SW 1271 (cell line): Measurements from ENCODE around the gene NFKBIE.

ENCODE experiments used
- DNase-seq, 2 experiments: peaks; one replicate each; lab custom pipeline; 2025; lab: John Stamatoyannopoulos, UW

Gene NFKBIE

DNA sequence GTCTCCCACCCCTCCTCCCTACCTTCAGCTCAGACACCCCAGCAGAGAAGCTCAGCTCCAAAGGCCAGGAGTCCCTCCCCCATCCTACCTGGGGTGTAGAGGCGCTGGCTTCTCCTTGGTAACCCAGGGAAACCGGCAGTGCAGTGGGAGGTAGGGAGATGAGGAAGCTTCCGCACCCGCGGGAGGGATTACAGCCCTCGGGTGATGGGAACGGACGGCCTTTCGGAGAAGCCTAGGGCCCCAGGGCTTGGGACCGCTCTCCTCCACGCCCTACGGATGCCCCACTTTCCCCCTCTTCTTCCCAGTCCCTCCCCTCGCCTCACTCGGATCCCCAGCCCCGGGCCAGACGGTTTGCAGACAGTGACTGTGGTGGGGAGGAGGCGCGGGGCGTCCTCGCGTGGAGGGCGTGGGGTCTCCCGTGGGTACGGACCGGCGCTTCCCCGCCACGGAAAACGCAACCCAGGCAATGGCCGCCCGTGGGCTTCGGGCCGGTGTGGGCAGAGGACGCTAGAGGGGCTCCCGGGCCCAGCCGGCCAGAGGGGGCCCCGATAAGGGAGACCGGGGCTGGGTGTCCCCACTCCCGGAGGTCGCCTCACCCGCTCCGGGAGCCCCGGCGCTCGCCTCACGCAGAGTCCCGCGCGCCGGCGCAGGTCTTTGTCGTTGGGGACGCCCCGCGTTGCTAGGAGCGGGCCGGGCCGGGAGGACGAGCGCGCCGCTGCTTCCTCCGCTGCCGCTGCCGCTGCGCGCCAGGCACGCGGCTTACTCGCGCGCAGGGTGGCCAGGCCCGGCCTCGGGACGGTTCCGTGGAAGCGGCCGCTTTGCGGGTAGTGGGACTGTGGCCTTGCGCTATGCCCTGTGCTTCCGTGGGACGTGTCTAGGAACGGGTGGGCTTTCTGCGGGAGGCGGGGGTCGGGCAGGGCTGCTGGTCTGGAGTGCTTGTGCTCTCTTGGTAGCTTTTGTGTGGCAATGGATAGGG, 32.0 kb upstream of the NFKBIE start:
- no peak for DNase-seq

DNA sequence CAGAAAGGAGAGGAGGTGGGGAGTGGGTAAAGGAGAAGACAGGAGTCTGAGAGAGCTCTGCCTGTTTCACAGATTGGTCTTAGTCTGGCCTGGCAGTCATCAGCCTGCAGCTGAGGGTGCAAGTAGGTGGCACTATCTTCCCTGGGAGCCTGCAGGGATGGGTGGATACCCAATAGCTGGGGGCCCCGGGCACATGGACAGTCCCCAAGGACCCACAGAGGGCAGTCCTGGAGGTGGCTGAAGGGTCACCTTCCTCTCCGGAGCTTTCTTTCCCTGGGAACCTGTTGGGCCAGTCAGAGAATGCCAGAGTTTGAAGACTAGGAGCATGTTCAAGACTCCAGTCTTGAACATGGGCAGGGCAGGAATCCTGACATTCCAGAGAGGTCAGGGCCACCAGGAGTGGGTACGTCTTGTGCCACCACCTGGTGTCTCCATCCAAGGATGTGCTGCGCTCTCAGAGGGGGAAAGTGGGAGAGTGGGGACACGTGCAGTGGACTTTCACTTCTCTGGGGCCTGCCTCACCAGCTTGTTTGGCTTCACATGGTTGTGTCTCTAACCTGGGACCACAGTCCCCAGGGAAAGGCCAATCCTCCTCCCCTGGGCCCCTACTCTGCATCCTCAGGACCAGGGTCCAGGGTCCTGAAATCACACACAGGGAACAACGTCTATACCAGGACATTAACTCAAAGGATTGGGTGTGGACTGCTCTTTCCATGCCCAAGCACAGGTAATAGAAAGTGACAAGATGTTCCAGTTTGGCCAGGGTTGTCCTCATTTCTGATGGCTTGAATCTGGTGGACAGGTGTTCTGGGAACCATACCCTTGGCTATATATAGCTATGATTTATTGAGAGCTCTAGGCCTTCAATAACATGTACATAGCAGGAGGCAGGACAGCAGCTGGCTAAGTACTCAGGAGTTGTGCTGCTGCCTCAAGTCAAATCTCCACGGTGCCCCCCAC, 29.8 kb upstream of the NFKBIE start:
- DNase-seq: no peak

DNA sequence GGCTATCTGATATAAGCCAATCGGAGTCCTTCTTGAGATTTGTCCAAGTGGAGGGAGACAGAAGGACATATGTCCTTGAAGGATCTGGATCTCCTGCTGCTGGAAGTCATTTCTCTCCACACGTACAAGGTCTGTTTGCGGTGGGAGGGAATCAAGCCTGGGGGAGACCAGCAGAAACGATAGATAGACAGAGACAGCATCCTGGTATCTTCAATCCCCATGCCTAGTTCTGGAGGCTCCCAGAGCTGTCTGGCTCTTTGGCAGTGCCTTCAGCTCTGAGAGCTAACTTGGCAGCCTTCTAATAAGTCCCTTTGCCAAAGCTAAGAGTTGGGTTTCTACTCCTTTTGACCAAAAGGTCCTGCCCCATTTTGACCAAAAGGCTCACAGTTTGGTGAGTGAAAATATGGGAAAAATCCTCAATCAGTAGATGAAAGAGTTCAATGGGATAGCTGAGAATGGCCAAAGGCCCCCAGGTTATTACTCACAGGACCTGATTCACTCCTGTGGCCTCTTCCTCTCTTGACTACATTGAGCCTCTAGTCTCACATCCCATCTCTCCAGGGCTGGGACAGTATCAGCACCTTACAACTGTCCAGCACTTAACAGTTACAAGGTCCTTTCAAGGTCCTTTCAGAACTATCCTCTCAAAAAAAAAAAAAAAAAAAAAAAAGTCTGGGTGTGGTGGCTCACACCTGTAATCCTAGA, 27.5 kb upstream of the NFKBIE start:
- DNase-seq: no peak

DNA sequence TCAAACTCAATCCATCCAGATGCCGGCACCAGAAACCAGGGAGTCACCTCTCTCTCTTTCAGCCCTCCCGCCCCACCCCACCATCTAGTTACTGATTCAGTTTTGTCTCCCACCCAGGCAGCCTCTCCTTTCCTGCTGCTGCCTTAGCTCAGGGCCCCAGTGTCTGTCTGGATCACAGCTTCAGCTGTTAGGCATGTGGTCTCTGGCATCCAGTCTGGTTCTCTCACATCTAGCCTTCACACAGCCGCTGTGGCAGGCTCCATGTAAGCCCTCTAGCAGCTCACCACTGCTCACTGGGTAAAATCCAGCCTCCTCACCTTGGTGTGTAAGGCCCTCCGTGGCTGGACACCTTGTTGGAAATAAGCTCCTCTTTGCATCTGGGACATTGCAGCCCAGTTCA, 26.5 kb upstream of the NFKBIE start:
- DNase-seq: no peak

DNA sequence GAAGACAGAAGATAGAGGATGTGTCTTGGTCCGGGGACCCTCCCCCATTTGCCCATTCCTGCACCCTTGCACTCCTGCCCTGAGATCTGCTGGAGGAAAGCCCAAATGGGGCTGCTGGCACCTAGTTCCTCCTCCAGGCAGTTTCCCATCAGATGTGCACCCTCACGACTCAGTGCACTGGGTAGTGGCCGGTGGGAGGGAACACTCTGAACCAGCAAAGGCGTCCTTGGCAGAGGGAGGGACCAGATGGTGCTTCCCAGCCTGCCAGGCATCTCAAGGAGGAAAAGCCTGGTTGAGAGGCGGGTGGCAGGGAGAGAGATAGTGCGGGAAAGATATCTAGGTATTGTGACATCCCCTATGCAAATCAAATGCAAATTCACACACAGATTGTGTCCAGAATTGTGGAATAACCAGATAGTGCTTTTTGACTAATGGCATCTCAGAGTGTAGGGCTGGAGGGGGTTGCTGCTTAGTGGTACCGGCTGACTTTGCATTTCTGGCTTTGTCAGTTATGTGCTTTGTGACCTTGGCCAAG, 24.4 kb upstream of the NFKBIE start:
- no peak for DNase-seq

DNA sequence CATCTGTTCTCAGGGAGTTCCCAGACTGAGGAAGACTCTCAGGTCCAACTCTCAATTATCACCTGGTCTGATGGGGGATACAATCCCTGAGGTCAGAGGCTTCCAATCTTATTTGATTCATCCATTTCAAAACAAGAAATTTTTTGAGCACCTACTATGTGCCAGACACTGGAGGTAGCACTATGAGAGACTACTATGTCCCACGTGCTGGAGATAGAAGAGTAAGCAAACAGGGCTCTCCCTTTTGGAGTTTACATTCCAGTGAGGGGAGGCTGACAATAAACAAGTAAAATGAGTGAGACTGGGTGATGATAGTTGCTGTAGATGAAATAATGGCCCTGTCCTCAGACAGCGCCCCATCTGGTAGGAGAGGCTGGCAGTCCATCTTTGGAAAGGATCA, 21.4 kb upstream of the NFKBIE start:
- no peak for DNase-seq

DNA sequence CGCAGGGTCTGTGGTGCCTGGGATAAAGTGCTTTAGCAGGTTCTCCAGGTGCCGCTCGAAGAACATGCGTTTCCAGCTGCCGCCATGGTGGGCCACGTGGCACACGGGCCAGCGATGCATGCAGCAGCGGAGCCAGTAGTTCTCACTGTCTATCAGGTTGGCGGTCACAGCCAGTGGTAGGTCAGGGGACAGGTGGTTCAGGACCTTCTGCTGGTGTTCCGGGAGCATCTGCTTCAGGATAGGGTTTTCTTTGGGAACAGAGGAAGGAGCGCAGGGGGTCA, 20.9 kb upstream of the NFKBIE start:
- no peak for DNase-seq

DNA sequence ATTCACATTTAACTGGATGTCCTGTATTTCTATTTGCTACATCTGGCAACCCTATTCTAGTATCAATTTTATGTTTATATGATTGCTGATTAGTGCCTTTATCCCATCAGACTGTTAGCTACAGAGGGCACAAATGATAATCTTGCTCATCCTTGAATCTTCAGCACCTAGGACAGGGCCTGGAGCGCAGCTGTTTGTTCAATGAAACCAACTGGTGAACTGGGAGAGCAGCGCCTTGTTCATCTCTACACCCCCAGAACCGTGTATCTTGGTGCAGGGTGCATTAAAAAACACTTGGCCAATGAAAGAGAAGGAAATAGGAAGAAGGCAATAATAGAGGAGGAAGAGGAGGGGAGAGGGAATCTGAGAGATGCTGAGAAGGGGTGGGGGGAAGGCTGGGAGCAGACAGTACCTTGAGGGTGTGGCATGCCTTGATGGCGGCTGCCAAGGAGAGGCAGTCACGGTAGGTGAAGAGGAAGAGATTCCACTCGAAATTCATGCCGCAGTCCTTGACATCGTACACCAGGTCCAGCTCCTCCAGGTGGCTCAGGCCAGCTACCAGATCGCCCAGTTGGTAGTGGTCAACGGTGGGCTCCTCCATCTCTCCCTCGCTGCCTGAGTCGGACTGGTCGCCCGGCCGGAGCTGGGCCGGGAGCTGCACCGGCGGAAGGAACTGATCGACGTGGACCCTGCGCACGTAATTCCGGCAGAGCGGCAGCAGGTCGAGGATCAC, 20.4 kb upstream of the NFKBIE start:
- no peak for DNase-seq

DNA sequence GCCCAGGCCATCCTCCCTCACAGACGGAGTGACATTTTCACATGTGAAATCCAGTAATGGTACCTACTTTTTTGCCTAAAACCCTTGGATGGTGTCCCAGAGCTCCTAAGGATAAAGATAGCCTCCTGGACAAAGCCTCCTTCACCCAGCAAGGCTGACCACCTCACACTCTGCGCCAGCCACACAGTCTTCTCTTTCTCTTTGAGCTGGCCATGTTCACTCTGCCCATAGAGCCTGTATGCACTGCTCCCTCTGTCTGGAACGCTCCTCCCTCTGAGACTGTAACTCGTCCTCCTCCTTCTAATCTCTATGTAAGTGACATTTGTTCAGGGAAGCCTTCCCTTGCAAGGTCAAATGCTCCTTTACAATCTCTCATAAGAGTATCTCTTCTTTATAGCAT, 19.5 kb upstream of the NFKBIE start:
- no peak for DNase-seq

DNA sequence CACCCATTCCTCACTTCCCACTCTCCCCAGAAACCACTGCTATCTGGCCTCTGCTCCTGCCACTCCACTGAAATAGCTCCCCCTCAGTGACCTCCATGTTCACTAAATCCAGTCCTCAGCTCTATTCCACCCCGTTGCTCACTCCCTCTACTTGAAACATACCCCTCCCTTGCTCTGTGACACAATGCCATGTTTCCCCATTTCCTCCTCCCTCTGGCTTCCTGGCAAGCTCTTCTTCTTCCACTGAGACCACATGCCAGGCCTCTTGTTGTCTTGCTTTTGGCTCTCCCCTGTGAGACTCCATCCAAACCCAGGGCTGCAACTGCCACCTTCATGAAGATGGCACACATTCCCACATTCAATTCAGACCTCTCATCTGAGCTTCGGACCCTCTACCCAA, 18.8 kb upstream of the NFKBIE start:
- no peak for DNase-seq

DNA sequence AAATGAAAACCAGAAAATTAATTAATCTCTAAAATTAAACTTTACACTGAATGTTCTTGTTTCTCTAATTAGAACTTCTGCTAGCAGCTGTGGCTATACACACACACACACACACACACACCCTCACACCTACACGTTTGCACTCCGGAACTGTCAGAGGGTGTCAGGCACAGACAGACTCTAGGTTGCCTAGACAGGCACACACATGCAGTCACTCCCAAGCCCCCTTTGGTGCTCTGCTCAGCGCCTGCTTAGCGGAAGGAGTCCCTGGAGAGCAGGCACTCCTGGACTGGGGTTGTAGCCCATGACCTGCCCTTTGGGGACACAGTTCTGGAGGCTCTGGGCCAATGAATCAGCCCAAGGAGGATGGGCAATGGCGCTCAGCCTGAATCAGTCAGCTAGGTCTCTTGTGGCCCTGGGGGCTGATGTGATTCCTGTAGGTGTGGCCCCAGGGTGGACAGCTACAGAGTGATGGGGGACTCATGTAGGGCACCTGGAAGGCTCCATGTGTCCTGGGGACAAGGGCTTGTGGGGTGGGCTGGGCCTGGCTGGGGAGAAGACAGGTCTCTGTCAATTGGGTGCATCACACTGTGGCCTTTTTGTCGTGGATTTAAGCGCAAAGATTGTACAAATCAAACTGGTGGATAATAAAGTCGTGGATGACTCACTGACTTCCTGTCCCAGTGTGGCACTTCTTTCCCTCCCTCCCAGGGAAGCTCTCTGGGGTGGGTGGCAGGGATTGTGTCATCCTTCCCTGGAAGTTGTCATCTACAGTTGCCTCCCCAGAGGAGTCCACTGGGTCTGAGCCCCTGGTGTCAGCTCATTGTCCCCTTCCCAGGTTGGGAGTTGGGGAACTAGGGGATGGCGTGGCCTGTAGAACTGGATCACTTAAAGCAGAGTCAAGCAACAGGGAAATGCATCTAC, 13.7 kb upstream of the NFKBIE start:
- DNase-seq: no peak

DNA sequence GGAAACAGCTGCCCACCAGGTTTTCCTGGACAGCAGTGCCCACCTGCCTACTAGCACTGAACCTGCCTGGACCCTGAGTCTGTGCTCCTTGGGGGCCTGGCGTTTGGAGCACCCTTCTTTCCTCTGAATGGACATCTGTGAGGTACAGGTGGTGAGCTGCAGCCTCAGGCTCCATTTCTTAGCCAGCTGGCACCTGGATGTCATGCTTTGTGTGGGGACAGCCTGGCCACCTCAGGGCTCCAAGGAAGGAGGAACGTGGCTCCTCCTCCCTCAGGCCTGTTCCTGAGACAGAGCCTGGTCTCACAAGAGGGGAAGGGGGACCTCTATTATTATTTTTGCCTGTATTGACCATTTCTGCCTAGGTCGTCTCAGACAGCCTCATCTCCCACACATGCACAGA, 13.0 kb upstream of the NFKBIE start:
- DNase-seq: no peak

DNA sequence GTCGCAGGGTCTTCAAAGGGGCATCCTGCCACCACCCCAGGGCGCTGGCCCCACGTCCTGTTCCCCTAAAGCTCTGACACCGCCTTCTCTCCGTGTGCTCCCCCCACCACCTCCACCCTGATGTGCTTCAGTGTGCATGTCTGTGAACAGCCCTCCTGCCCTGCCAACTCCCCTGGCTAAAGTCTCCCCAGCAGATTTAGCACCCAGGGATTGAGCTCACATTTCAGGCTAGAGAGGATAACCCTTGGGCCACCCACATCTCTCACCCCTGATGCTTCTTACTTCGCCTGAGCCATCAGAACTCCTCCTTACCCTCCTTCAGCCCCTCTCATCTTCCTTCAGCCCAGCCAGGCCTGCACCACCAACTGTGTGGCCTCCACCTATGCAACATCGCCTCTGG, 12.4 kb upstream of the NFKBIE start:
- no peak for DNase-seq

DNA sequence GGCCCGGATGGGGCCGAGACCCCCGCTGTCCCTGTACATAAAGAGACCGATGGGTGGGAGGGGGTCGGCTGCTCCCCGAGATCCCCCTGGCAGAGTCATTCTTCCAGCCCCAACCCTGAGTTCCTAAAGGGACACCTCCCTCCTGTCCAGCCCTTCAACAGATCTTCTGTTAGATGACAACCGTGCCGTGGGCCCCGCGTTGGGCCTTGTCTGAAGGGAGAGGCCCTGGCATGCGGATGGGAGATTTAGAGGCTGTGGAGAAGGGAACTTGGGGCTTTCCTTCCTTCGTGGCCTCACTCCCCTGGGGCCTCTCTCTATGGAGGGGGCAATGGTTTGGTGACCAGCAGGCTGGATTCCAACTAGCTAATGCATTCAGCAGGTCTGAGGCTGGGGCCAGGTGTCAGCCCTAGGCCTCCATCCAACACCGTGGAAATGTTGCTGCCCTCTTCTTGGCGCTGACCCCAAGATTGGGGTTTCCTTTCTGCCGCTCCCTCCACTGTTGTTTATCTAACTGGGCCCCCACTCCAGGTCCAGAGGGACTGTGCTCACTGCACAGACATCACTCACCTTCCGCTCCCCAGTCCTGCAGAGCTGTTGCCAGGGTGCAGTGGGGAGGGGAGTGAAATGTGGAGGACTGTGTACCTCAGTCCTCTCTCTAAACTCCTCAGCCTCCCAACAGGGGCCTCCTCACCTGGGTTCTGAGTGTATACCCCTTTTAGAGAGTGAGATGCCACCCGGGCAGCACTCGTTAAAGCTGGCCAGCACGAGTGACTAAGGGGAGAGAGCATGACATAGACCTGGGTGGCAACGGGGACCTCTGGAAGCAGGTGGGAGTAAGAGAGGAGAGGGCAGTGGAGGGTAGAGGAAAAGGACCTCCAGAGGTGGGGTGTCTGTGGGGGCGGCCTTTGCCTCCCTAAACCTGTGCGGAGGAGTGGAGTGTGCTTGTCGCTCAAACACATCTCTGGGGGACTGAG, 11.6 kb upstream of the NFKBIE start:
- DNase-seq: no peak

DNA sequence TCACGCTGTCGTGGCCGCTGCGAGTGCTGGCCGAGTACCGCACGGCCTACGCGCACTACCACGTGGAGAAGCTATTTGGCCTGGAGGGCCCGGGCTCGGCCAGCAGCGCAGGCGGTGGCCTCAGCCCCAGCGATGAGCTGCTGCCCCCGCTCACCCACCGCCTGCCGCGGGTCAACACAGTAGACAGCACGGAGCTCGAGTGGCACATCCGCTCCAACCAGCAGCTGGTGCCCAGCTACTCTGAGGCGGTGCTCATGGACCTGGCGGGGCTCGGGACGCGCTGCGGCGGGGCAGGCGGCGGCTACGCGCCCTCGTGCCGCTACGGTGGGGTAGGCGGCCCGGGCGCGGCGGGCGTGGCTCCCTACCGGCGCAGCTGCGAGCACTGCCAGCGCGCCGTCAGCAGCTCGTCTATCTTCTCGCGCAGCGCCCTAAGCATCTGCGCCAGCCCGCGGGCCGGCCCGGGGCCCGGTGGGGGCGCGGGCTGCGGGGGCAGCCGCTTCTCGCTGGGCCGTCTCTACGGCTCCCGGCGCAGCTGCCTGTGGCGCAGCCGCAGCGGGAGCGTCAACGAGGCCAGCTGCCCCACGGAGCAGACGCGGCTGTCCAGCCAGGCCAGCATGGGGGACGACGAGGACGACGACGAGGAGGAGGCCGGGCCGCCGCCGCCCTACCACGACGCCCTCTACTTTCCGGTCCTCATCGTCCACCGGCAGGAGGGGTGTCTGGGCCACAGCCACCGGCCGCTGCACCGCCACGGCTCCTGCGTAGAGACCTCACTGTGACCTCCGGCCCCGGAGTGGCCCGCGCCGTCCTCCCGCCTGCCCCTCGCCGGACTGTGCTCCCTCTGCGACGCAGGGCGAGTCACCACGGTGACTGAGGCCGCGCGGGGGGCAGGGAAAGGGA, 10.6 kb upstream of the NFKBIE start:
- no peak for DNase-seq

DNA sequence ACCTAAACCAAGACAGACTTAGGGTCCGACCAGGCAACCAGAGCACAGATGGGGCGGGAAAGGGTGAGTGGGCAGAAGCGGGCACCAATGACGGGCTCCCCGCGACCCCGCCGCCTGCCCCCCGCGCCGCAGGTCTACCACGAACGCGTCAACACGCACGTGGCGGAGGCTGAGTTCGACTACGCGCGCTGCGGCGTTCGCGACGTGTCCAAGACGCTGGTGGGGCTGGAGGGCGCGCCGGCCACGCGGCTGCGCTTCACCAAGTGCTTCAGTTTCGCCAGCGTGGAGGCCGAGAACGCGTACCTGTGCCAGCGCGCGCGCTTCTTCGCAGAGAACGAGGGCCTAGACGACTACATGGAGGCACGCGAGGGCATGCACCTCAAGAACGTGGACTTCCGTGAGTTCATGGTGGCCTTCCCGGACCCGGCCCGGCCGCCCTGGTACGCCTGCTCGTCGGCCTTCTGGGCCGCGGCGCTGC, 10.0 kb upstream of the NFKBIE start:
- no peak for DNase-seq

DNA sequence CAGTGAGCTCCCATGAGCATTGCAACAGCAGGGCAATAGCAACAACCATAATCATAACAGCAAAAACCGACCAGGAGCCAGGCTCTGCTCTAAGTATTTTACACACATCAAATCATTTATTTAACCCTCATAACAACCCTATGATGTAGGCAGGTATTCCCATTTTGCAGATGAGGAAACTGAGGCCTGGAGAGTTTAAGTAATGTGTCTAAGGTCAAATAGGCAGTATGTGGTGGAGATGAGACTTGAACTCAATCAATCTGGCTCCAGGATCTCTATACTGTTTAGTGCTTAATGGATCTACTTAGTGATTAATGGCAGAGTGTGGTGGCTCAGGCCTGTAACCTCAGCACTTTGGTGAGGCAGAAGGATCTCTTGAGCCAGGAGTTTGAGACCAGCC, 8.3 kb upstream of the NFKBIE start:
- no peak for DNase-seq

DNA sequence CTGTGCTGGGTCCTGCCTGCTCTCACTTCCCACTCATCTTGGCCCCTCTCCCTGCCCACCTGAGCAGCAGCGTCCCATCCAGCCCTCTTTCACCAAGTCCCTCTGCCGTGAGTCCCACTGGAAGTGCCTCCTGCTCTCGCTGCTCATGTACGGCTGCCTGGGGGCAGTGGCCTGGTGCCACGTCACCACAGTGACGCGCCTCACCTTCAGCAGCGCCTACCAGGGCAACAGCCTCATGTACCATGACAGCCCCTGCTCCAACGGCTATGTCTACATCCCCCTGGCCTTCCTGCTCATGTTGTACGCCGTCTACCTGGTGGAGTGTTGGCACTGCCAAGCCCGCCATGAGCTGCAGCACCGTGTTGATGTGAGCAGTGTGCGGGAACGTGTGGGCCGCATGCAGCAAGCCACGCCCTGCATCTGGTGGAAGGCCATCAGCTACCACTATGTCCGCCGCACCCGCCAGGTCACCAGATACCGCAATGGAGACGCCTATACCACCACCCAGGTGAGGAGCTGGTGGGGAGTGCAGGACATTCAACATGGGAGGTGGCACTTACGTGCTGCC, 7.7 kb upstream of the NFKBIE start:
- no peak for DNase-seq
